Measurements from ENCODE around the gene KRT5.

The KRT5 gene

DNA sequence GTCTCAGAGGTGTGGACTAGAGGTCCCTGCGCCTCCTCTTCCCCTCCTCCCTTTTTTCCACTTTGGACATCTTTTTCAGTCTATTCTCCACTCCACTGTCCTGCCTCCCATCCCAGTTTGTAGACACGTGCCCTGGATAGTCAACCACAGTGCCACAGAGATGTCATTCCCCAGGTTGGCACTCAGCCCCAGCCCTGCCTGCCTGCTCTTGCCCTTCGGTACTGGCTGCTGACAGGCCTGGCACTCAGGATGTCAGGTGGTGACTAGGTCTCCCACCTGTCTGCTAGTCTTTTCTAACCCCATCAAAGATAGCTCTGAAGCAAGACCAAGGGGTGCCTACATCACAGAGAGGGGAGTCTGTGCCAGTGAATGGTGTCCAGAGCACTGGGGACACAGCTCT lies 16.9 kb upstream of the KRT5 start:
- no peak for DNase-seq (ENCODE audit: low read depth in 2 of 2)

- DNase-seq (ENCODE audit: low read depth in 2 of 2): no peak
These were observed 15.4 kb upstream of the KRT5 start for GRCh38 chr12:52535574-52535973.

- DNase-seq (ENCODE audit: low read depth in 2 of 2): no peak
These were observed 14.3 kb upstream of the KRT5 start for GRCh38 chr12:52534482-52534881.

DNA sequence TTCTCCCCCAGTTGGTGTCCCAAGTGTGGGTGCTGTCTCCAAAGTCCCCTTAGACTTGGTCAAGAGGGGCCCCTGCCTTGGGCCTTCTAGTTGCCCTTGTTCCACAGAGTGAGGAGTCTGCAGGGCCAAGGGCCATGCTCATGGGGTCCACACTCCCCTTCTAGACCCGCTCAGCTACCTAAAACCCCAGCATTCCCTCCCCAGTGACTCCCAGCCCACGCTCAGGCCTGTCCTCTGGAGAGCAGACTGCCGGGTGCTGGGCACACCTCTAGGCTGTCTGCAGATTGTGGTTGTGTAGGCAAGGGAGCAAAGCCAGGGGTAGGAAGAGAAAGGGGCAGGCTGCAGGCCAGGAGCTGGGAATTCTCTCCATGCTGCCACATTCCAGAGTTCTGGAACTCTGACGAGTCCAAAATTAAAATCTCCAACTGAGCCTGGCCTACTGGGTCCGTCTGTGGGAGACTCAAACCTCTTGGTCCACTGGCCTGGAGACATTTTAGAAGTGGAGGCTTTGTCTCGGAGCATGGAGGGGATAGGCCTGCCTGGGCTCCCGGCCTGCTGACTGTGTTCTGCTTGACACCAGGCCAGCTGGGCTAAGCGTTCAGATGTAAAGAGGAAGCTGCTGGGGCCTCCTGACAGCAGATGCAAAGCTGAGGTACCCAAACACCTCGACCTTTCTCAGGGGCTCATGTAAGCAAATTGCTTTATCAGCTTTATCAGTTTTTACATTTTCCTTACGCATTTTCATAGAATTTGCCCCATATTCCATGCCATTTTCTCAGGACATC lies 13.7 kb upstream of the KRT5 start:
- DNase-seq (ENCODE audit: low read depth in 2 of 2): no peak

- no peak for DNase-seq (ENCODE audit: low read depth in 2 of 2)
These were observed 12.4 kb upstream of the KRT5 start for GRCh38 chr12:52532636-52533035.

GRCh38 chr12:52531566-52532300 lies 11.5 kb upstream of the KRT5 start:
- no peak for DNase-seq (ENCODE audit: low read depth in 2 of 2)

DNA sequence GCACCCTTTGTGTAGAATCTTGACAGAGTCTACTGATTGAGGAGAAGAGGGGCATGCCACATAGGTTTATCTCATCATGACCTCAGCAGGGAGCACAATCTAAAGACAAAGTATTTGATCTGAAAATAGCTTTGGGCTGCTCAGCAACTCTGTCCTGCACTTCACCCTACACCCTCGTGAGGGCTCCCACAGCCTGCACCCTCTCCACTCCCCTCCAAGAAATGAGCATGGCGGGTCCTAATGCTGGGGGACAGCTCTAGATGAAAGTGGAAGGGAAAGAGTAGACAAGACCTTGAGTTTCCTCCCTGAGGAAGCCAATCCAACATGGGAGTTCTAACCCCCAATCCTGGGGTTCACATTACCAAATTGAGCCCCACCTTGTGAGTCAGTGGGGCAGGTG lies 10.7 kb upstream of the KRT5 start:
- DNase-seq (ENCODE audit: low read depth in 2 of 2): no peak

DNA sequence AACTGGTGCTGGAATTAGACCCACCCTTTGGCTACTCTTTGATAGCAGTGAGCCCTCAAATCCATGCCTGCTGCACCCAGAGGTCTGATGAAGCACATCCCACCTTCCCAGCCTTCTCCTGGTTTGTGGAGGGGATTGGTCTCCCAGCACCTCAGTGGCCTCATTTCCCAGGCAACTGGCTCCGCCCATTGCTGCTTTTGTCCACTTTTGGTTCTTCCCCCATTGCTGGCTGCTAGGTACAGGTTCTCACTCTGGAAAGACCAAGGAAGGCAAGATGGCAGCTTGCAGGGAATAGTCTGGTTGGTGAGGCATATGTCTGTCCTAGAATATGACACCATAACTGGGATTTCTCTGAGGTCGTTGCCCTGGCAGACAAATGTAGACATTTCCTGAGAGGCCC lies 10.2 kb upstream of the KRT5 start:
- DNase-seq (ENCODE audit: low read depth in 2 of 2): no peak

DNA sequence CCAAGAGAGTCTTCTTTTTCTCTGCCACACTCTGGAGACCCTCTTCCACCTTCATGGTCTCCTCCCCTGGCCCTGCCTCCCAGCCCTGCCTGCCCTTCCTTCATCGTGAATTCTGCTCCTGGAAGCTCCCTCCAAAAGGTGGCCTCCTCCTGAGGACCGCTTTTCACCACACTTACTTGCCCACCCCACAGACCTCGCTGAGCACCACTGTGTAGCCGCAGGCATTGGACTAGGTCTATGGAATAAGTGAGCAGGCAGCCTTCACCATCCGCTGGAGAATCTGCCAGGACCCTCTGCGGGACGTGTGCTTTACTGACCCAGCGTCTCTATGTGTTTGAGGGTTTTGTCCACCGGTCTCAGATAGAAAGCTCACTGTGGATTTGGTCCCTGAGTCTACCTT lies 9.7 kb upstream of the KRT5 start:
- no peak for DNase-seq (ENCODE audit: low read depth in 2 of 2)

GRCh38 chr12:52529417-52529816 lies 9.2 kb upstream of the KRT5 start:
- DNase-seq (ENCODE audit: low read depth in 2 of 2): no peak

- DNase-seq (ENCODE audit: low read depth in 2 of 2): no peak
These were observed 8.5 kb upstream of the KRT5 start for GRCh38 chr12:52528641-52529143.

DNA sequence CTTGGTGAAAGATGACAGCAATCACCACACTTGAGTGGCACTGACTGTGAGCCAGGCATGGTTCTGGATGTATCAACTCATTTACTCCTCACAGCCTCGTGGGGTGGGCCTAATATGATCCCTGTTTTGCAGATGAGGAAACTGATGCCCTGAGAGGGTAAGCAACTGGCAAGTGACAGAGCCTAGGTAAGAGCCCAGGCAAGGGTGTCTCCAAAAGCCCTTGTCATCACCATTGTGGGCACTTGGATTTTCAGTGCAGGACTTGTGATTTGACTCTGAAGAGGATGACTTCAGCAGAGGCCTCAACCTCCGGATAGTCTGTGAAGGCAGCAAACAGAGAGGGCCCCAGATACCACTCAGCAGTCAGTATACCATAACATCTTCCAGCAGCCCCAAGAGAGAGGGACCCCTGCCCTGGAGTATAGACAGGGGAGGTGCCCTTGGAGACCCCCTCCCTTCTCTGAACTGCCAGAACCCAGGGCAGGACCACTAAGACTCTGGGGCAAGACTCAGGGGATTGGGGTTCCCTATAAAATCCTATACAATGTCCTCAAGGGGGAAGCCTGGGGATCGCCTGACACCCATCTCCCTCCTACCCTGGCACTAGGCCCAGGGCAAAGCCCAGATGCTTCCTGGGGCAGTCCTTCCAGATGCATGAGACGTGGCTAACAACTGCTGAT lies 7.1 kb upstream of the KRT5 start:
- no peak for DNase-seq (ENCODE audit: low read depth in 2 of 2)

- DNase-seq (ENCODE audit: low read depth in 2 of 2): no peak
These were observed 6.3 kb upstream of the KRT5 start for GRCh38 chr12:52526511-52526951.

GRCh38 chr12:52525661-52526499 lies 5.7 kb upstream of the KRT5 start:
- no peak for DNase-seq (ENCODE audit: low read depth in 2 of 2)

DNA sequence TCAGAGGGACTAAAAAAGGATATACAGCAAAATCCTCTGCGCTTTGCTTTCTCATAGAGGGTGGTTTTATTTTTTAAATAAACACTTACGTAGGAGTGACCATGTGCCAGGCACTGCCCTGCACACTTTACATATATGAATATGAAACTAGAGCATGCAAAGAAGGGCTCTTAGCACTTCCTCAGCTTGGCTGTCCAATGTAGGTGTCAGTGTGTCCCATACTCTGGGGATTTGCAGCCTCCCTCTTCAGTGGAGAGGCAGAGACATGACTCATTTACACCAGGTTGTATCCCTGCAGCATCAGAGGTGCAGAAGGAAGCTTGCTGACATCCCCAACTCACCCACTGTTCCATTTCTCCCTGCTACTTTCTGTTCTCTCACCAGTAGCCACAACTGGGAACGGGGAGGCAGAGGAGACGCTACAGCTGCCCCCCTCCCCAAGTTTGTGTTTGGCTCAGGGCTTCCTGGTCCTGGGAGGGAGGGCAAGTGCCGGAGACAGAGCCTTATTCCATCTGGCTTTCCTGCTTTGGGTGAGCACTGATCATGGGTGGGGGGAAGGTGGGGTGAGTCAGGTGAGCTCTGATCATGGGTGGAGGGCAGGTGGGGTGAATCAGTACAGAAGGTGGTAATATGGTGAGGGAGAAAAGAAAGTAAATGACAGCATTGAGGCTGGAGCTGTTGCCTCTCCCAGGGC lies 4.9 kb upstream of the KRT5 start:
- no peak for DNase-seq (ENCODE audit: low read depth in 2 of 2)

GRCh38 chr12:52524241-52524897 lies 4.2 kb upstream of the KRT5 start:
- DNase-seq (ENCODE audit: low read depth in 2 of 2): no peak

DNA sequence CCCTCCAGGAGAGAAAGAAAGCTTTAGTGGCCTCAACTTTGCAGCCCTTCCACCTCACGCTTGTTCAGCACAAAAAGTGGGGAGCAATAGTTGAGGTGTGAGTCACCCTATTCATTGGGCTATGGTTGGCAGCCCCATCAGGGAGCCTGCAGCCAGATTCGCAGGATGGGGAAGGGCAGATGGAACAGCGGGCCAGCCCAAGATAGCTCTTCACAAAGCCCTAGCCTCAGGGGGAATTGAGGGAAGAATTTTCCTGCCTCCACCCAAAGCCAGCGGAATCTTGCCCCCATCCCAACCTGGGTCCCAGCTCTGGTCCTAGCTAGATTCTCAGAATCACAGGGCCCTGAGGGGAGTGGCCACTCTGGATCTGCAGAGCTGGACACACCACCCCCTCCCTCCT lies 3.6 kb upstream of the KRT5 start:
- DNase-seq (ENCODE audit: low read depth in 2 of 2): no peak

DNA sequence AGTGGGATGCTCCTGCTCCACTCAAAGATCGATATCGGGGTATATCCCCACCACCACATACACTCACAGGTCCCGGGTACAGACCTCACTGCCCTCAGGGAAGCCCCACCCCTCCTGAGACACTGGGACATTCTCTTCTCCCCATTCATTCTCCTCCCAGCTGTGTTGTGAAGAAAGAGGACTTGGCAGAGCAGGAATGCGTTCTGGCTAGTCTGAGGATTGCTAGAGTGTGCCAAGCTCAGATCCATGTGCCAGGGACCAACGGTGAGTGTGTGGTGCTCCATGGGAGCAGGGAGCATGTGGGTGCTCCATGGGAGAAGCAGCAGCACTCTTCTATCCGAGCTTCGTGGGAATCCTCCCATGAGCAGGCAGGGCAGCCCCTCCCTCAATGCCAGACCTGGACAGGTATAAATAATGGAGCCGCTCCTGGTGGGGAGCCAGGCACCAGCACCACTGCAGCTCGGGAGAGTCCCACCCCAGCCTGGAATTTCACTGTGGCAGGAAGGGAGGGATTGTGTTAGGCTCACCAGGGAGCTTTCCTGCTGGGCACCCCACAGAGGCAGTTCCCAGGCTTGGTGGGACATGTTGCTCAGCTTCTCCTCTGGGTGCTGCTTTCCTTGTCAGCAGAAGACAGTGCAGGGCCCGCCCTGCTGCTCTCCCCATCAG lies 2.3 kb upstream of the KRT5 start:
- DNase-seq (ENCODE audit: low read depth in 2 of 2): no peak

DNA sequence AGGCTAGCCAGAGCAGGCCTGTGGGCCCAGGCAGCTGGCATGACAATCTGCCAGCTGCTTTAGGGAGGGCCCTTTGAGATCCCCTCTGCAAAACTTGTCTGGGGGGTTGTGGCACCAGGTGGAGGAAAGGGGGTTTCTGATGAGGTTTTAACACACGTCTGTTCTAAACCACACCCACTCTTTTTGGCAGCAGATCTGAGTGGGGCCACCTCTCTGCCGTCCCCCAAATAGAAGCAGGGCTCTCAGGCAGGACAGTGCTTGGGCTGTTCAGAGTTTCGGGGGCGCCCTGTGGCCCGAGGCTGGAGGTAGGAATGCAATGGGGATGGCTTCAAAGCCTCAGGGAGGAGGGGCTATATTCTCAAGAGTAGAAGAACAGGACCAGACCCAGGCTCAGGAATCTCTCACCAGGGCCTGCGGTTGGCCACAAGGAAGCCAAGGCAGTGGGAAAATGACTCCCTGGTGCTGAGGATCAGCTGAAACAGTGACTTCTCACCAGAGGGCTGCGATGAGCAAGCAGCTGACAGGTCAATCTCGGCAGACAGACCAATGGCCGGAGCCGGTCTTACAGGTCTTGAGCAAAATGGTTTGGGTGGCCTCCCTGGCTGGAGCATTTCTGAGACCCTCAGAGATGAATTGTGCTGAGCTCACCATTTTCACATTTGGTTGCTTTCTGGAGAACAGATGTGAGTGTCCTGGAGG lies 1.5 kb upstream of the KRT5 start:
- DNase-seq (ENCODE audit: low read depth in 2 of 2): no peak
